Measurements from ENCODE around the gene ANTXR2. TPM values are rescaled to one million over a fixed set of nuclear protein-coding genes. Genes with fewer than 3 reads are reported as not detected.

ANTXR2 gene
- total and polyA plus RNA-seq, 2 of the 13 experiments (the other 11 are each of a cell fraction or from before 2014, with no cell fraction given): 4.6 to 14.5 TPM

DNA sequence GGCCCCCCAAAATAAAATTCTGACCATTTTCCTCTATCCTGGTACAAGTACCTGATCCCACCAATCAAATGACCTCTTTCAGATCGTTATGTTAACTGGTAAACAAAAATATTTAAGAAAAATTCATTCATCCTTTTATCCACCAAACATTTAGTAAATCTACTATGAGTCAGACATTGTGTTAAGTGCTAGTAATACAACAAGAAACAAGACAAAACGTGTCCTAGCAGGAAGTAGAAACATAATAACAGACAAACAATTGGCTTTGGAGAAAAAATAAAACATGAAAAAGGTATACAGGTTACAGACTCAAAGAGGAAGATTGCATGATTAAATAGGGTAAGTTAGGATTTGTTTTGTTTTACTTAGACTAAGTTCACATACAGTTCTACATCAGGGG, 43.7 kb downstream of the ANTXR2 start (continued):
- TF ChIP-seq SAP130 (CRISPR knock-in tag; IDR thresholded peaks at IDR 0.05; ENCODE audit: low read depth): no peak
- no peak for TF ChIP-seq BHLHE40 (IDR thresholded peaks at IDR 0.05; ENCODE audit: low read length)

DNA sequence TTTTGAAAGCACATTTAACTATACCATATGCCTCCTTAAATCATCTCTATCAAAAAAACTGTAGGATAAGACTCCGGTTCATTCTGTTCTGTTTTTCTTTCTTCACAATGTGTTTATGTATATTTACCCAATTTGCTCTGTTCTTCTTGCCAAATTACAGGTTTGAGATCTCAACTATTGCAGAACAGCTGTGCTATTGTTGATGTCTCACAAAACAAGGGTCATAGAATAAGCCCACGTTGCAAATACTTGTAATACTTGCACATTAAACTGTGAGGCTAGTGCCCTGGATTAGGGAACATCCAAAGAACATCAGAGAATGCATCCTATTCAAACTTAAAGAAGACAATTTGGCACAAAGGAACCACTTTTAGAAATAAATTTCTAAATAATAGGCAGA, 45.4 kb downstream of the ANTXR2 start:
- CTCF ChIA-PET (ENCODE audit: low intra/inter-chr PET ratio, low total read pairs): no interaction called here
- TF ChIP-seq HCFC1 (IDR thresholded peaks at IDR 0.05; ENCODE audit: low read depth, low read length) (no peak), MTA1 (CRISPR knock-in tag; IDR thresholded peaks at IDR 0.05; ENCODE audit: borderline replicate concordance) (no peak), MYC (CRISPR knock-in tag; IDR thresholded peaks at IDR 0.05; ENCODE audit: borderline replicate concordance) (no peak), ZSCAN21 (CRISPR knock-in tag; IDR thresholded peaks at IDR 0.05; ENCODE audit: borderline replicate concordance) (no peak), ZNF124 (CRISPR knock-in tag; IDR thresholded peaks at IDR 0.05) (no peak), DPF2 (CRISPR knock-in tag; IDR thresholded peaks at IDR 0.05; ENCODE audit: borderline replicate concordance, low read depth) (no peak), CBX2 (IDR thresholded peaks at IDR 0.05; ENCODE audit: low read depth, low read length) (no peak), CBX2 (CRISPR knock-in tag; IDR thresholded peaks at IDR 0.05; ENCODE audit: low read depth) (no peak), JUN (CRISPR knock-in tag; IDR thresholded peaks at IDR 0.05) (no peak), MXI1 (IDR thresholded peaks at IDR 0.05; ENCODE audit: borderline replicate concordance, low read depth, low read length) (no peak), SETDB1 (CRISPR knock-in tag; IDR thresholded peaks at IDR 0.05; ENCODE audit: borderline replicate concordance) (no peak)
- TF ChIP-seq, protein P1, sequence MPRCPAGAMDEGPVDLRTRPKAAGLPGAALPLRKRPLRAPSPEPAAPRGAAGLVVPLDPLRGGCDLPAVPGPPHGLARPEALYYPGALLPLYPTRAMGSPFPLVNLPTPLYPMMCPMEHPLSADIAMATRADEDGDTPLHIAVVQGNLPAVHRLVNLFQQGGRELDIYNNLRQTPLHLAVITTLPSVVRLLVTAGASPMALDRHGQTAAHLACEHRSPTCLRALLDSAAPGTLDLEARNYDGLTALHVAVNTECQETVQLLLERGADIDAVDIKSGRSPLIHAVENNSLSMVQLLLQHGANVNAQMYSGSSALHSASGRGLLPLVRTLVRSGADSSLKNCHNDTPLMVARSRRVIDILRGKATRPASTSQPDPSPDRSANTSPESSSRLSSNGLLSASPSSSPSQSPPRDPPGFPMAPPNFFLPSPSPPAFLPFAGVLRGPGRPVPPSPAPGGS (CRISPR knock-in tag; IDR thresholded peaks at IDR 0.05): no peak
- TF ChIP-seq, protein P2, sequence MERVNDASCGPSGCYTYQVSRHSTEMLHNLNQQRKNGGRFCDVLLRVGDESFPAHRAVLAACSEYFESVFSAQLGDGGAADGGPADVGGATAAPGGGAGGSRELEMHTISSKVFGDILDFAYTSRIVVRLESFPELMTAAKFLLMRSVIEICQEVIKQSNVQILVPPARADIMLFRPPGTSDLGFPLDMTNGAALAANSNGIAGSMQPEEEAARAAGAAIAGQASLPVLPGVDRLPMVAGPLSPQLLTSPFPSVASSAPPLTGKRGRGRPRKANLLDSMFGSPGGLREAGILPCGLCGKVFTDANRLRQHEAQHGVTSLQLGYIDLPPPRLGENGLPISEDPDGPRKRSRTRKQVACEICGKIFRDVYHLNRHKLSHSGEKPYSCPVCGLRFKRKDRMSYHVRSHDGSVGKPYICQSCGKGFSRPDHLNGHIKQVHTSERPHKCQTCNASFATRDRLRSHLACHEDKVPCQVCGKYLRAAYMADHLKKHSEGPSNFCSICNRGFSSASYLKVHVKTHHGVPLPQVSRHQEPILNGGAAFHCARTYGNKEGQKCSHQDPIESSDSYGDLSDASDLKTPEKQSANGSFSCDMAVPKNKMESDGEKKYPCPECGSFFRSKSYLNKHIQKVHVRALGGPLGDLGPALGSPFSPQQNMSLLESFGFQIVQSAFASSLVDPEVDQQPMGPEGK (CRISPR knock-in tag; IDR thresholded peaks at IDR 0.05): no peak
- TF ChIP-seq, protein P3, sequence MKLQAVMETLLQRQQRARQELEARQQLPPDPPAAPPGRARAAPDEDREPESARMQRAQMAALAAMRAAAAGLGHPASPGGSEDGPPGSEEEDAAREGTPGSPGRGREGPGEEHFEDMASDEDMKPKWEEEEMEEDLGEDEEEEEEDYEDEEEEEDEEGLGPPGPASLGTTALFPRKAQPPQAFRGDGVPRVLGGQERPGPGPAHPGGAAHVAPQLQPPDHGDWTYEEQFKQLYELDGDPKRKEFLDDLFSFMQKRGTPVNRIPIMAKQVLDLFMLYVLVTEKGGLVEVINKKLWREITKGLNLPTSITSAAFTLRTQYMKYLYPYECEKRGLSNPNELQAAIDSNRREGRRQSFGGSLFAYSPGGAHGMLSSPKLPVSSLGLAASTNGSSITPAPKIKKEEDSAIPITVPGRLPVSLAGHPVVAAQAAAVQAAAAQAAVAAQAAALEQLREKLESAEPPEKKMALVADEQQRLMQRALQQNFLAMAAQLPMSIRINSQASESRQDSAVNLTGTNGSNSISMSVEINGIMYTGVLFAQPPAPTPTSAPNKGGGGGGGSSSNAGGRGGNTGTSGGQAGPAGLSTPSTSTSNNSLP (IDR thresholded peaks at IDR 0.05; ENCODE audit: low read depth, low read length): no peak

More for the DNA sequence above, 45.4 kb downstream of the ANTXR2 start:
- H3K27ac ChIP-seq (ENCODE audit: extremely low read length, insufficient read depth, low read length): no peak overlapping the region
- DNase-seq (ENCODE audit: low spot score): no peak
- WGBS (ENCODE audit: low lambda C conversion rate): 79% methylated on average over 2 of the region's 2 CpGs
- H3K9me3 ChIP-seq (ENCODE audit: low read length): no peaks in the 10 kb centered on the region
- BruUV-seq (replicated peaks): no TSS peak
- no peak for FAIRE-seq
- POLR2A ChIA-PET: no interaction called here
- in situ Hi-C loops (cut with HindIII; ENCODE audit: extremely low pct_ligation_motif_present, low pct_unique_long_range_greater_than_20kb): no loop called here
- H3K36me3 ChIP-seq (replicated peaks in 1 of 2; ENCODE audit: control insufficient read depth in 1 of 2, insufficient read depth in 2 of 2, low read length in 2 of 2): no peaks in the 10 kb centered on the region
- H3K27me3 ChIP-seq (ENCODE audit: control insufficient read depth in 1 of 2, insufficient read depth in 2 of 2, low read length in 2 of 2): no peaks in the 10 kb centered on the region
- no peak for ATAC-seq
- H3K4me1 ChIP-seq (ENCODE audit: insufficient read depth, low read length): no peaks in the 10 kb centered on the region
- H2AFZ ChIP-seq (ENCODE audit: low read length): no peak overlapping the region
- intact Hi-C loops (cut with micrococcal nuclease; ENCODE audit: unreplicated experiment): no loop called here
- no peaks in the 10 kb centered on the region for H3K79me2 ChIP-seq (ENCODE audit: insufficient read depth, low read length)
- H3K9ac ChIP-seq (ENCODE audit: insufficient read depth, low read depth, low read length): no peak overlapping the region
- no peak overlapping the region for H3K4me3 ChIP-seq (replicated peaks in 1 of 3; ENCODE audit: insufficient read depth in 1 of 3, low read depth in 2 of 3, low read length in 3 of 3)
- H3K4me2 ChIP-seq (ENCODE audit: low read depth, low read length): no peak overlapping the region
- H4K20me1 ChIP-seq (ENCODE audit: insufficient read depth, low read length): no peaks in the 10 kb centered on the region

Data from HepG2 (cell line).